ENCODE measurements around the gene KCNN4. TPM values are rescaled to one million over a fixed set of nuclear protein-coding genes. Genes with fewer than 3 reads are reported as not detected.

Gene KCNN4
- 11.5 and 12.9 TPM in 2 replicates for total RNA-seq

DNA sequence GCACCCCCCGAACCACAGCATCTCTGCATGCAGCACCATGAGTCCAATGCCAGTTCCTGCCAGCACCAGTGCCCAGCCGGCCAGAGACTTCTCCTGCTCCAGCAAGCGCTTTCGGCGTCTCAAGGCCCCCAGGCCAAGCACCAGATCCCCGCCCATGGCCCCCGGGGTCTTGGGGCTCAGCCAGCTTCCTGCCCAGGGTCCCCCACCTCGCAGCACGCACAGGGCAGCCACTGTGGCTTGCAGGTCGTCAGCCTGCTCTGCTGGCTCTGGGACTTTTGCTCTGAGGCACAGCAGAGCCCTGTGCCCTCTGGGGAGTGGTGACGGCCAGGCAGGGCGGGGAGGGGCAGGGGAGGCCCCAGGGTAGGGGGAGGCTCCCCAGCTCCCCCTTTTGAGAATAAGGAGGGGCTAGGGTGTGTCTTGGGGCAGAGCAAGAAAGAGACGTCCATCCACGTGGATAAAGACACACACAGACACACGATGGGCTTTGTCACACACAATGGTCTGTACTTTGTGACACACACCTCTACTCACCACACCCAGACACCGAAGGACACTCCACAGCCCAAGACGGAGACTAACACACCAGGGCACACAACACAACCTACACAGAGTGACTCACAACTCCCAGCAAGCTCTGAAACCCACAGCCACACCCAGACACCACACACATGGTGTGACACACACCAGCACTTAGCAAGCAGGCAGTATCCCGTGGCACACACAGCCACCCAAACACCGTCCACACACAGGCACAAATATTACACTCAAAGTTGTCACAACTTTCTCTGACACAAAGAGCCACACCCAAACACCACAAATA is at the start of gene KCNN4:
TSS of gene KCNN4 (minus strand) at position 268 of the 820 bp plus-strand sequence. CDS start at position 156, 112 bp downstream.

DNA sequence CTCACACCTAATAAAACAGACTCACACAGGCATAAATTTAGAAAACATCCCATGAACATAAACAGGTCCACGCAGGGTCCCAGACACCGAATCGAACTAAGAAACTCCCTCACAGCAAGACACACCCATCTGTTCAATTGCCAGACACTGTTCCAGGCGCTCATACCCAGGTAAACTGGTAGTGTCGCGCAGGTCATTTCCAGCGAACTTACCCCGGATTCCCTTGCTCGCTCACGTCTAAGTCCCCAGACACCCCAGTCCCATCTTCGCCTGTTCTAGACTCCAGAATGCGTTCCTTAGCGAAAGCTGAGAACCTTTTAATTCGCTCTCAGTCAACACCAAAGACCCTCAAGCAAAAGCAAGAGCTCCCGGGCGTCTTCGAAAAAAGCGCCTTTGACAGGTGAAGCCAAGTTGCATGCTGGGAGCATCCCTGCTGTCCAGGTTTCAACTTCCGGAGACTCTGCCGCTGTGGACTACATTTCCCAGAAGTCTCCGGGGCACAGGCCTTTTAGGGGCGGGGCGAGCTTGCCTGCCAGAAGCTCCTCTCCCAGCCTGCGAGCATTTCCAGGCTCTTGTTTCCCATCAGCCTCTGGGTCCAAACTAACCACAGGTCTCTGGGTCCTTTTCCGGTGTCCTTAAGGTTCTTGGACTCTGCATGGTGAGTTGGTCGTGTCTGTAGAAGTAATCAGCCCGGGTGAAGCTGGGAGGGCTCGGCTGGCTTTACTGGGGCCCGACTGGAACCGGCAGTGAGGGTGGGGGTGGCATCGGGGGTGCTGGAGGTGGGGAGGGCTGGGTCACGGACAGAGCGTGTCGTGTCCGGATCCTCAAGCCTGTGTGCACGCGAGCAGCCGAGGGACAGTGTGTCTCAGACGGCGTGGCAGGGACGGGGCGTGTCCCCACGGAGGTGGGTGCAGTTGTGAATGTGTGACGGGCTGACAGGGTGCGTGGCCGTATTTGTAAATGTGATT is 46.3 kb upstream of the KCNN4 start, which contains the start of gene ZNF283:
TSS of gene ZNF283 (plus strand) at position 535 of the 968 bp plus-strand sequence. CDS start 6,184 bp downstream, outside the sequence.

DNA sequence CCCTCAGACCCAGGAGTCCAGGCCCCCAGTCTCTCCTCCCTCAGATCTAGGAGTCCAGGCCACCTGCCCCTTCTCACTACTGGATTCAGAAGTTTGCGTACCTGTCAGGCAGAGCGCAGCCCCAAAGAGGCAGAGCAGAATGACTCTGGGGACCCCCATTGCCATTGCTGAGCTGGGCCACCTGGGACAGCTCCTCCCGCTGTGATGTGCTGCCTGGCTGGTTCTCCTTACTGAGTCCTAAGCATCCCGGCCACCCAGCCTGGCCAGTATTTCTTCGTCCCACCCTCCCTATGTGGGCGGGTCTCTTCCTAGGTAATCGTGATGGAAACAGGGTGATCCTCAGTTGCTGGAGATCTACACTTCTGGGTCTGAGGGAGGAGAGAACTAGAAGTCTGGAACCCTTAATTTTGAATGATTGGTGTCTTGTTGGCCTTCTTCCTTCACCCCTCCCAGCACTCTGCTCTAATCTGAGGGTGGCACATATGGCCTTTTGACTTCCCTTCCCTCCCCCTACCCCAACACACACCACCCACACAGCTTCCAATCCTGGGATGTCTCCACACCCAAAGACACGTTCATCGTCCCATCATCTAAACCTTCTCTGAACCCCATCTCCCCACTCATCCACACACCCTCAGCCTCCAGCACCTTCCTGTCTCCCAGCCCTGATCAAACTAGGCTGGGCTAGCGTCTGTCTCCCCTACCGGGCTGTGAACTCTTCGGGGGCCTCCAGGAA is 21.6 kb upstream of the KCNN4 start, which contains the start of gene LYPD5:
TSS of gene LYPD5 (minus strand) at position 232 of the 736 bp plus-strand sequence. CDS start at position 165, 67 bp downstream.

DNA sequence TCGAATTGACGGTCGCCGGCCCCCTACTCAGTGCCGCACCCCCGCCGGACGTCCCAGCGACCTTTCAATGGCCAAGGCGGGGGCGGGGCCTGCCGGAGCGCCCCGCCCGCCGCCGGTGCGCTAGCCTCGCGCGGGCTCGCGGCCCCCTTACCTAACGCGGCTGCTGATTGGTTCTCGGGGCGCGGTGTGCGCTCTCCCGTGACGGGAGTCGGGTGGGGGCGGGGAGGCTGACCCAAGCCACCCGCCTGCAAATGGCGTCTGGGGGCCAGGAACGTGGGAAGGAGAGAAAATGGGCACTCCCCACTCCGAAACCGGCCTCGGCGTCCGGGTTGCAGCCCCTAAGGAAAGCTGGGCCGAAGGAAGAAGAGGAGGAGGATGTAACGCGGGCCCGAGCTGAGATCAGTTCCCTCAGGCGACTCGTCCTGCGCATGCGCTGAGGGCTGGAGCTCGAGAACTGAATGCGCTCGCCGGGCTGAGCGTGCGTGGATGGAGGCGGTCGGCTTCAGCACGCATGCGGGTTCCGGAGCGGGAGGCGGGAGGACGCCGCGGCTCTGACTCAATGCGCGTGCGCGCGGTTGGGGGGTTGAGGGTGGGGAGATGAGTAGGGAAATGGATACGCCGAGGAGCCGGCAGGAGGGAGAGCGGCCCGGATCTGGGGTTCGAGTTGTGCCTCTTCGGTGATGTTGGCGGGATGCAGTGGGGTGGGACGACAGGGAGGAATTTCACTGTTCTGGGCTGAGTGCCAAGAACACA is 26.1 kb downstream of the KCNN4 start, which contains the start of gene SMG9:
TSS of gene SMG9 (minus strand) at position 460 of the 753 bp plus-strand sequence. CDS start 4,221 bp downstream, outside the sequence.

Other genes with a start within 250 kb of the KCNN4 start
- gene ZNF575, start 247.8 kb downstream of the KCNN4 start, total RNA-seq = 0.28 TPM in 1 of 2 replicates, not detected in the other
- 23.2 and 28.4 TPM in 2 replicates for gene XRCC1, start 205.4 kb downstream of the KCNN4 start, total RNA-seq
- 0.98 and 7.4 TPM in 2 replicates for gene PINLYP, start 205.2 kb downstream of the KCNN4 start, total RNA-seq
- gene IRGQ, start 184.8 kb downstream of the KCNN4 start, total RNA-seq = 16.9 and 23.2 TPM in 2 replicates
- gene ZNF576, start 184.4 kb downstream of the KCNN4 start, total RNA-seq = 10.9 and 12.2 TPM in 2 replicates
- not detected in 2 replicates for gene SRRM5, start 168.9 kb downstream of the KCNN4 start, total RNA-seq
- 20.9 and 21.7 TPM in 2 replicates for gene ZNF428, start 161.3 kb downstream of the KCNN4 start, total RNA-seq
- gene CADM4, start 141.1 kb downstream of the KCNN4 start, total RNA-seq = 13.9 and 18.8 TPM in 2 replicates
- 60.3 and 68.0 TPM in 2 replicates for gene PLAUR, start 110.8 kb downstream of the KCNN4 start, total RNA-seq
- not detected in 2 replicates for gene IRGC, start 64.9 kb downstream of the KCNN4 start, total RNA-seq
- gene SMG9, start 26.0 kb downstream of the KCNN4 start, total RNA-seq = 11.8 and 13.7 TPM in 2 replicates
- gene LYPD5, start 21.5 kb upstream of the KCNN4 start, total RNA-seq = 3.1 and 6.5 TPM in 2 replicates
- 2.0 and 4.7 TPM in 2 replicates for gene ZNF283, start 46.3 kb upstream of the KCNN4 start, total RNA-seq
- 0.92 and 0.93 TPM in 2 replicates for gene ZNF404, start 103.0 kb upstream of the KCNN4 start, total RNA-seq
- 2.7 and 5.4 TPM in 2 replicates for gene ZNF45, start 154.3 kb upstream of the KCNN4 start, total RNA-seq
- gene ZNF221, start 170.3 kb upstream of the KCNN4 start, total RNA-seq = 0.79 and 1.8 TPM in 2 replicates
- 2.8 and 4.7 TPM in 2 replicates for gene ZNF155, start 203.2 kb upstream of the KCNN4 start, total RNA-seq
- gene ZNF230, start 222.0 kb upstream of the KCNN4 start, total RNA-seq = 1.3 and 1.4 TPM in 2 replicates
- 1.3 and 4.5 TPM in 2 replicates for gene ZNF222, start 244.4 kb upstream of the KCNN4 start, total RNA-seq